Neuronal stem cell (in vitro differentiated cells): ENCODE data around the gene THSD7A.

Source experiments
- DNase-seq: peaks from one replicate; pipeline ENCODE4 v3.0.0-alpha.2; 2013; ENCODE audit warnings: low spot score
- H2AFZ ChIP-seq: one replicate; pipeline ENCODE4 v1.6.1; 2013; ENCODE audit warnings: mild to moderate bottlenecking, low read length, inconsistent platforms
- H2AK5ac ChIP-seq: 2 replicates; pipeline ENCODE4 v1.6.1; 2013; ENCODE audit warnings: low read depth, mild to moderate bottlenecking, inconsistent platforms, low read length, moderate library complexity, mixed read lengths
- H2BK120ac ChIP-seq: 2 replicates; pipeline ENCODE4 v1.6.1; 2013; ENCODE audit warnings: low read depth, mild to moderate bottlenecking, inconsistent platforms, low read length, moderate library complexity, mixed read lengths
- H2BK12ac ChIP-seq: one replicate; pipeline ENCODE4 v1.6.1; 2013; ENCODE audit warnings: low read length, inconsistent platforms
- H2BK15ac ChIP-seq: 2 replicates; pipeline ENCODE4 v1.6.1; 2013; ENCODE audit warnings: mild to moderate bottlenecking, low read length, inconsistent platforms, mixed read lengths
- H2BK5ac ChIP-seq: one replicate; pipeline ENCODE4 v1.6.1; 2013; ENCODE audit warnings: inconsistent platforms, mild to moderate bottlenecking, low read length, moderate library complexity
- H3K14ac ChIP-seq: one replicate; pipeline ENCODE4 v1.6.1; 2013; ENCODE audit warnings: low read length, inconsistent platforms
- H3K18ac ChIP-seq: 2 replicates; pipeline ENCODE4 v1.6.1; 2013; ENCODE audit warnings: low read length, inconsistent platforms
- H3K23ac ChIP-seq: 2 replicates; pipeline ENCODE4 v1.6.1; 2013; ENCODE audit warnings: low read depth, mild to moderate bottlenecking, mixed read lengths, low read length, inconsistent platforms; ENCODE audit not compliant: poor library complexity
- H3K27ac ChIP-seq: replicated peaks from 3 replicates; pipeline ENCODE4 v1.5.1; 2013; ENCODE audit warnings: low read length, inconsistent platforms
- H3K27me3 ChIP-seq, 3 experiments: 2 replicates each; pipeline ENCODE4 v1.6.1; 2013; ENCODE audit warnings: low read length in 3 of 3, mild to moderate bottlenecking in 2 of 3, inconsistent platforms in 1 of 3, low read depth in 1 of 3, mixed read lengths in 1 of 3, moderate library complexity in 1 of 3; ENCODE audit not compliant: control insufficient read depth in 3 of 3, insufficient read depth in 3 of 3
- H3K36me3 ChIP-seq, 2 donors: replicated peaks in 1 of 2; 2 replicates each; pipeline ENCODE4 v1.6.1; 2013; ENCODE audit warnings: low read length in 2 of 2; ENCODE audit not compliant: control insufficient read depth in 2 of 2, insufficient read depth in 2 of 2
- H3K4ac ChIP-seq: 2 replicates; pipeline ENCODE4 v1.6.1; 2013; ENCODE audit warnings: inconsistent platforms, mild to moderate bottlenecking, low read length, moderate library complexity
- H3K4me1 ChIP-seq, 2 donors: 1 replicate in 1 of 2; 2 replicates in 1 of 2; pipeline ENCODE4 v1.6.1; 2013; ENCODE audit warnings: low read length in 2 of 2, low read depth in 1 of 2; ENCODE audit not compliant: control insufficient read depth in 2 of 2, insufficient read depth in 1 of 2
- H3K4me2 ChIP-seq: one replicate; pipeline ENCODE4 v1.6.1; 2013; ENCODE audit warnings: mild to moderate bottlenecking, low read length, inconsistent platforms; ENCODE audit not compliant: insufficient read depth, poor library complexity, severe bottlenecking
- H3K4me3 ChIP-seq, 2 donors: 2 replicates each; pipeline ENCODE4 v1.5.1; 2013; ENCODE audit warnings: low read length in 2 of 2, mild to moderate bottlenecking in 2 of 2, inconsistent platforms in 1 of 2, moderate library complexity in 1 of 2
- H3K79me1 ChIP-seq: one replicate; pipeline ENCODE4 v1.6.1; 2013; ENCODE audit warnings: low read depth, mild to moderate bottlenecking, inconsistent platforms, low read length, moderate library complexity
- H3K9ac ChIP-seq: one replicate; pipeline ENCODE4 v1.6.1; 2013; ENCODE audit warnings: mild to moderate bottlenecking, low read depth, low read length, inconsistent platforms; ENCODE audit not compliant: poor library complexity
- H3K9me3 ChIP-seq, 2 donors: replicated peaks in 1 of 2; 2 replicates each; pipeline versions ENCODE3 to v1.6.1; 2013; ENCODE audit warnings: low read length in 2 of 2, mild to moderate bottlenecking in 2 of 2, inconsistent platforms in 1 of 2, low read depth in 1 of 2, mixed read lengths in 1 of 2, moderate library complexity in 1 of 2; ENCODE audit not compliant: control insufficient read depth in 2 of 2, insufficient read depth in 1 of 2
- H4K8ac ChIP-seq: one replicate; pipeline ENCODE4 v1.6.1; 2013; ENCODE audit warnings: low read depth, mild to moderate bottlenecking, inconsistent platforms, low read length, moderate library complexity
- H4K91ac ChIP-seq: one replicate; pipeline ENCODE4 v1.6.1; 2013; ENCODE audit warnings: low read length, low read depth, mild to moderate bottlenecking, inconsistent platforms; ENCODE audit not compliant: poor library complexity
- WGBS, 2 donors: extraction: QIAGEN DNeasy Blood & Tissue Kit; methylation state at CpG; one replicate each; pipeline ENCODE4 v1.1.7; 2013; ENCODE audit warnings: missing lambda C conversion rate in 2 of 2, mixed read lengths in 1 of 2; ENCODE audit not compliant: insufficient read length in 2 of 2, insufficient replicate concordance in 1 of 2; ENCODE audit errors: extremely low coverage in 2 of 2; 5-methylcytosine and 5-hydroxymethylcytosine counted together

THSD7A gene

DNA sequence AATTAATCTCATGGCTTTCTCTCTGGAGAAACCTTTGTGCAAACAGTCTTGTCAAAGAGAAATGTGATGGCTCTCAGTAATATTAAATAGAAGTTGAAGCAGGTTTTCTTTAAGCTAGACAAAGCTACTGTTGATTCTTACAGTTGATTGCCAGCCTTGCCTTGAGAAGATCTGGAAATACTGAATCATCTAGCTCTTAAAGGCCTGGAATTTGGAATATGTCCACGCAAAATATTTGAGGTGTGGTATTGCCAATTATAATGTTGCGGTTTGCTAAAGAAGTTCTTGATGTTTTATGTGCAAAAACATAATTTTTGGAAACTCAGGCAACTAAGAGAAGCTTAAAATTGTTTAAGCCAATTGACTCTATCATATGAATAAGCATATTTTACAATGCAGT is 486.4 kb downstream of the THSD7A start:
- Histone ChIP-seq H2BK120ac (no peak overlapping the region), H4K91ac (no peak overlapping the region), H3K4me1 (peaks cover 2 to 4% of the 10 kb centered on the region in 2 donors), H3K79me1 (no peaks in the 10 kb centered on the region), H3K9ac (no peak overlapping the region), H2AFZ (no peak overlapping the region), H3K27me3 (peaks cover 0 to 10% (median 0%) of the 10 kb centered on the region in 3 experiments), H3K9me3 (no peaks in the 10 kb centered on the region), H3K27ac (no peak overlapping the region), H3K4me2 (no peak overlapping the region), H3K18ac (no peak overlapping the region), H2AK5ac (no peak overlapping the region), H3K23ac (no peak overlapping the region), H3K36me3 (no peaks in the 10 kb centered on the region), H2BK15ac (no peak overlapping the region), H2BK5ac (no peak overlapping the region), H3K4ac (no peak overlapping the region), H2BK12ac (no peak overlapping the region), H3K4me3 (no peak overlapping the region), H4K8ac (no peak overlapping the region), H3K14ac (no peak overlapping the region)
- WGBS, 2 donors, result no CpG with 5 or more reads among the region's 2 CpGs
- DNase-seq, result no peak

- Histone ChIP-seq H3K23ac (no peak overlapping the region), H2AFZ (peak overlapping the region; percentile 81), H2BK15ac (no peak overlapping the region), H4K91ac (no peak overlapping the region), H3K4ac (no peak overlapping the region), H3K27me3 (peaks cover 0 to 10% (median 0%) of the 10 kb centered on the region in 3 experiments), H2BK12ac (no peak overlapping the region), H2BK5ac (no peak overlapping the region), H3K4me1 (peaks cover 7 to 8% of the 10 kb centered on the region in 2 donors), H2AK5ac (no peak overlapping the region), H4K8ac (no peak overlapping the region), H3K79me1 (no peaks in the 10 kb centered on the region), H3K4me2 (no peak overlapping the region), H3K18ac (no peak overlapping the region), H3K9me3 (no peaks in the 10 kb centered on the region), H3K14ac (no peak overlapping the region), H3K36me3 (no peaks in the 10 kb centered on the region), H3K27ac (no peak overlapping the region), H3K4me3 (no peak overlapping the region), H2BK120ac (no peak overlapping the region), H3K9ac (no peak overlapping the region)
- no CpG with 5 or more reads among the region's 10 CpGs for WGBS, 2 donors
- DNase-seq, result peak; percentile 65
These were observed 488.1 kb downstream of the THSD7A start for GRCh38 chr7:11343818-11344413.

- H3K36me3 ChIP-seq, result no peaks in the 10 kb centered on the region
- no peaks in the 10 kb centered on the region for H3K9me3 ChIP-seq
- no peak for DNase-seq
- H3K14ac ChIP-seq, result no peak overlapping the region
- no peak overlapping the region for H3K27ac ChIP-seq
- H3K4me2 ChIP-seq, result no peak overlapping the region
- no peak overlapping the region for H2BK15ac ChIP-seq
- H3K4ac ChIP-seq, result no peak overlapping the region
- H3K23ac ChIP-seq, result no peak overlapping the region
- H2BK5ac ChIP-seq, result no peak overlapping the region
- no peak overlapping the region for H3K18ac ChIP-seq
- no peak overlapping the region for H3K4me3 ChIP-seq
- H3K79me1 ChIP-seq, result no peaks in the 10 kb centered on the region
- H3K9ac ChIP-seq, result no peak overlapping the region
- H3K4me1 ChIP-seq, result peaks cover 7 to 8% of the 10 kb centered on the region in 2 donors
- H2AK5ac ChIP-seq, result no peak overlapping the region
- no peak overlapping the region for H4K91ac ChIP-seq
- H2AFZ ChIP-seq, result peak overlapping the region; percentile 81
- peaks cover 0 to 10% (median 0%) of the 10 kb centered on the region in 3 experiments for H3K27me3 ChIP-seq
- H2BK12ac ChIP-seq, result no peak overlapping the region
- H2BK120ac ChIP-seq, result no peak overlapping the region
- no peak overlapping the region for H4K8ac ChIP-seq
These were observed 488.9 kb downstream of the THSD7A start for GRCh38 chr7:11343136-11343535.

- DNase-seq, result no peak
- Histone ChIP-seq H3K36me3 (no peaks in the 10 kb centered on the region), H2BK12ac (no peak overlapping the region), H3K18ac (no peak overlapping the region), H3K4me1 (peaks cover 7 to 8% of the 10 kb centered on the region in 2 donors), H2BK5ac (no peak overlapping the region), H2BK120ac (no peak overlapping the region), H3K27me3 (peaks cover 0 to 10% (median 0%) of the 10 kb centered on the region in 3 experiments), H3K23ac (no peak overlapping the region), H3K4ac (no peak overlapping the region), H4K91ac (no peak overlapping the region), H2AFZ (peak overlapping the region; percentile 63), H3K14ac (no peak overlapping the region), H3K27ac (no peak overlapping the region), H3K9me3 (no peaks in the 10 kb centered on the region), H2AK5ac (no peak overlapping the region), H3K9ac (no peak overlapping the region), H3K4me2 (no peak overlapping the region), H3K79me1 (no peaks in the 10 kb centered on the region), H2BK15ac (no peak overlapping the region), H3K4me3 (peak overlapping the region in 1 of 2 donors; percentile 2), H4K8ac (no peak overlapping the region)
- WGBS, 2 donors, result no CpG with 5 or more reads among the region's 4 CpGs
These were observed 490.6 kb downstream of the THSD7A start for GRCh38 chr7:11341285-11341944.
